ENCODE measurements around the gene CCDC102B.
A peak's percentile ranks its signal among the peaks of the same experiment; 100 is the strongest.
"Not testable (repeated sequence)": the region's sequence is repeated elsewhere in the genome, so short reads cannot be mapped to it uniquely, and the experiment has no call there.

The CCDC102B gene

GRCh38 chr18:68830256-68831045 lies 32.6 kb downstream of the CCDC102B start:
- no peak for DNase-seq (ENCODE audit: low read depth)

DNA sequence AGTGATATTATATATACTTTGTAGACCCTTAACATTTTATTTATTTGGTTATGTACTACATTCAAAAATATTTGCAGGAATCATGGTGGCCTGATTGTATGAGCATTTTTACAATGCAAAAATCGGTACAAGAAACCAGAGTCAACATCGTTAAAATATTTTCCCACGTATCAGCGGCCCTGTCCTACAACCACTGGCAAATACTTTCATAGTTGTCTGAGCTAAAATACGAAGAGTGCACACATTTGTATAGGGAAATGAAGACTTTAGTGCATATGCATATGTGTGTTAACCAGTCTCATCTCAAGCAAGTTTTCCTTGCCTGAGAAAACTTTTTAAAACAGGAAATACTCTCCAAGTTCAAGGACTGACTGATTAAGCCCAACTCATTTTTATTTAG lies 35.9 kb downstream of the CCDC102B start:
- no peak for DNase-seq (ENCODE audit: low read depth)

DNA sequence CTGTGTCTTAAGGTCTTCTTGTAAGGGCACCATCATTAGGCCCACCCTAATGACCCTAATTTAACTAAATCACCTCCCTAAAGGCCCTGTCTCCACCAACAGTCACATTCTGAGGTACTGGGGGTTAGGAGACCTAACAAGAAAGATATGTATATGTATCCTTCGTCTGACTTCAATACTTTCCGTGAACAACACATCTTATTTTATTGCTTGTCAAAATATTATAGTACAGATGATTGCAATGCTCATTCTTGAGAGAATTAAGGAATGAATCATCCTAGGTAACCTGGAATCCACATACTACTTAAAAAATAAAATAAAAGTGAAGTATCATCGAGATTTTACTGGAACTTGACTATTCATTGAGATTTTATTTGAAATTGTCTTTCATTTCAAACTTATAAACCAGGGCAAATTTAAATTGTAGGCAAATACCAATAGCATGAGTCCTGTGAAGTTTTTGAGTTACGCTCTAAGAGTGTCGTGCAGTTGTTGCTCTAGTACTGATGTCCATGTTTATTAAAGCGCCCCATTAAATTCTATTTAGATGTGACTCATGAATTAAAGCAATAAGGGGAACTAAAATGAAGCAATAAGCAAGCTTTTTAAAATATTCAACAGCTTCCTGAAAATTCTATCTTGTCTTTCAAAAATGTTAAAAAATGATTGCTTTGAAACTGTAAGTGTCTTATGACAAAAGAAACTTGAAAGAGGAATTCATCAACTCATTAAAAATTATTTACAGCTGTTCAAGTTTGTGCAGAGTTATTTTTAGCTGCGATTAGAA lies 40.0 kb downstream of the CCDC102B start:
- DNase-seq (ENCODE audit: low read depth) = no peak

GRCh38 chr18:68839701-68840100 lies 41.8 kb downstream of the CCDC102B start:
- DNase-seq (ENCODE audit: low read depth) = no peak

- DNase-seq (ENCODE audit: low read depth) = peak; percentile 71
Measured at GRCh38 chr18:68840554-68841263, 42.8 kb downstream of the CCDC102B start.

DNA sequence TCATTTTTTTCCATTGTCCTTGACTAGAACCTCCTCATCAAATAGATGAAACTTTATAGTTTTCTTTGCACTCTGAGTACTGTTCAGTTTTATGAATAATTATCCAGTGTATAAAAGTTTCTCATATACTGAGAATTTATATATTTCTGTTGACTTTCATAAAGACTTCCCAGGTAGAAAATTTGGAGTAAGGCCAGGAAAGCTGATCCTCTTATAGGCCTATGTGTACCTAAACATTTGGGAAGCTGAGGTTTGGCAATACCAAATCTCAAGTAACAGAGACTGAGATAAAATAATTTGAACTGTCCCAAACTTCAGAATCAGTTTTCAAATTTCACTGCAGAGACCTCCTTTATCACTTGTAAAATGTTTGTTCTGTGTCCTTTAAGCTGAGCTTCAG lies 43.4 kb downstream of the CCDC102B start:
- DNase-seq (ENCODE audit: low read depth) = no peak

DNA sequence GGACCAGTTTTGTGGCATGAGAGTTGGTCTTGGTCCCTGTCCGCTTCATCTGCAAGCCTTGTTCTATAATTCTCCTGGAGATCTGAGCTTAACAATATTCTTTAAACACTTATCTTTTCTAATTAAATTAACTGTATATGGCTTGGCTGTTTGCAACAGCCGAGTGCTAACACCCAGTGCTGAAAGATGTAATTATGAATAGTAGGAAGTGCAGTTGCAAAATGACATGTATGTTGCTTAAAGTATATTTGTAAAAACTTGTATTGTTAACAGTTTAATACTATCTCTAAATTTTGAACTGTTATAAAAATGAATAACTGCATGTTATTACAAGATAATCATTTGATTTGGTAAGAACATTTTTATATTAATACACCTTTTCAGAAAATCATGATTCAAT lies 45.1 kb downstream of the CCDC102B start:
- no peak for DNase-seq (ENCODE audit: low read depth)

DNA sequence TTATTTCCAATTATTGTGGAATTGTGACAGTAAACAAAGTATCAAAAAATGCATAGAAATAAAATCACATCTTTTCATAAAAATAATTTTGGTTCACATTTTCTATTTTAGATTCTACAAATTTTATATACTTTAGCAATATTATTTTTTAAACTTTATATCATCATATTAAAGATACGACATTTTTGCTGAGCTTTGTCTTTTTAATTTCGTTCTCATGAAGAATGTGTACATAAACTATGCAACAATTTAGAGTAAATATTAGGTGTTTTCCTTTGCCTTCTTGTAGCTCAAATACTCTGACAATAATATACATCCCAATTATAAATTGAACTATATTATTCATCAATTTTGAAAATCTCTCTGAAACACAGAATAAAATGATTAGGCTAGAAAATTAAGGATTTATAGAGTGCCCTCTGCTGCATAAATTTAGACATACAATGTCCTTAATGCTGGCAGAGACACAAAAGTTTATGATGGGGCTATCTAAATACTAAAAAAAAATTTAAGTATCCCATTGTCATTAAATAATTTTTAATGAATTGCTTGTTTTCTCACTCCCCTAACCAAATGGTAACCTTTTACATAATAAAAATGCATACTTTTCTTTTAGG lies 45.7 kb downstream of the CCDC102B start:
- DNase-seq (ENCODE audit: low read depth) = no peak

- DNase-seq (ENCODE audit: low read depth) = peak; percentile 50
Measured at GRCh38 chr18:68847219-68847837, 49.4 kb downstream of the CCDC102B start.

DNA sequence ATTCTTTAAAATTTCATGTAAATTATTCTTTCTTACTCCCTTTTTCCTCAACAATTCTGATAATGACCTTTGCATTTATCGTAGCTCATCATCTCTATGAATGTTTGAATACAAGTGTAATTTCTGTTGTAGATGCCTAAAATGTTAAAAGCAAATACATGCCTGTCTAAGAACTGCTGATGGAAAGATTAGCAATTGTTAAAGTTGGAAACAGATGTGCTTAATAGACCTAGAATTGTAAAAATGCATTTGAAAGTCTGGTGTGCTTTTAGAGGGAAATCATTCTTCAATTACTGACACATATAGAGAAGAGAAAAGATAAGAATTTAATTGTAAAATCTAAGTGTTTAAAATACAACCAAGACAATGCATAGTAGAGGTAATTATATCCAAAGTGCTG lies 50.4 kb downstream of the CCDC102B start:
- DNase-seq (ENCODE audit: low read depth) = no peak

- DNase-seq (ENCODE audit: low read depth) = no peak
Measured at GRCh38 chr18:68854786-68855391, 57.0 kb downstream of the CCDC102B start.

DNA sequence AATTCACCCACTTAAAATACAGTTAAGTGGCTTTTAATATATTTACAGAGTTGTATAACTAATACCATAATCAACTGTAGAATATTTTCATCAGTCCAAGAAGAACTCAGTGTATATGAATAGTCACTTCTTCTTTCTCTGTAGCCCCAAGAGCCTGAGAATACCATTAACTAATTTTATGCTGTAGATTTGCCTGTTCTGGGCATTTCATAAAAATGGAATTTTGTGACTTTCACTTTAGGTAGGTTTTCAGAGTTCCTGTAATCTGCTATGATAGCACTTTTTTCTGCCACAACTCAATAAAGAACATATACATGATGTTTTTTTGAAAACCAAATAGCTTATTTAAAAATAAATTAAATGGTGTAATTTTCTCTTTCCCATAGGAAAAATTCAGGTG lies 57.6 kb downstream of the CCDC102B start:
- DNase-seq (ENCODE audit: low read depth) = no peak

- DNase-seq (ENCODE audit: low read depth) = no peak
Measured at GRCh38 chr18:68861365-68861764, 63.5 kb downstream of the CCDC102B start.

DNA sequence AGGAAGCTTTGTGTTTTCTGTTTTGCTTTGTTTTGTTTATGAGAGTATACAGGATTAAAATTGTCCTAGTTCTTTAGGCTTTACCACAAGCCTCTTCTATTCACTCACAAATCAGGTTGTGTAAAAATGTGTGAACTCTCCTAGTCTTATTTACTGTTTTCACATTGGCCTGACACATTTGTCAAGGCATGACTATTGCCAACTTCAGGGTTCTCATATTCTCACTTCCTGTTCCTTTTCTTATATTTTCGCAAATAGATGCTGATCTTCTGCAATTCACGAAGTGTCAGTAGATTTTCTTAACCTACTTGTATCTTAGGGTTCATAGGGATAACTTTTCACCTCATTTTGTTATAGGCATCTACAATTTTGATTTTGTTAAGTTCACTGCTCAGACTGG lies 67.1 kb downstream of the CCDC102B start:
- no peak for DNase-seq (ENCODE audit: low read depth)

GRCh38 chr18:68865503-68865902 lies 67.6 kb downstream of the CCDC102B start:
- no peak for DNase-seq (ENCODE audit: low read depth)

- DNase-seq (ENCODE audit: low read depth) = no peak
Measured at GRCh38 chr18:68873003-68873402, 75.1 kb downstream of the CCDC102B start.

DNA sequence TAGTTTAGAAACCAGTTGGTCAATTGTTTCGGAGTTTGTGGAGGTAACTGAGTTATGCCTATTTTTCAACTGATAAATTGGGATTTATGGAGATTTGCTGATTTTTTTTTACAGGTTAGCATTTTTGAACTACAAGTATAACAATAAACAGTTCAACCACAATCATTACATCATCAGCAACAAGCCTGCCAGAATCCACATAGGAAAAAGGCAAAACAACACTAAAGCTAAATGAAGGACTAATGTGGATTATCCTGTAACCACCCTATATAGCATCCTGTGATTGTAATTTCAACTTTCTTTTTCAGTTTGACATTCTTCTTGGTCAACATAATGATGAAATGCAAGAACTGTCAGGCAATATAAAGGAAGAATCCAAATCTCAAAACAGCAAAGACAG lies 76.5 kb downstream of the CCDC102B start:
- DNase-seq (ENCODE audit: low read depth) = no peak

- not testable (repeated sequence) for DNase-seq (ENCODE audit: low read depth)
Measured at GRCh38 chr18:68879947-68880346, 82.1 kb downstream of the CCDC102B start.

DNA sequence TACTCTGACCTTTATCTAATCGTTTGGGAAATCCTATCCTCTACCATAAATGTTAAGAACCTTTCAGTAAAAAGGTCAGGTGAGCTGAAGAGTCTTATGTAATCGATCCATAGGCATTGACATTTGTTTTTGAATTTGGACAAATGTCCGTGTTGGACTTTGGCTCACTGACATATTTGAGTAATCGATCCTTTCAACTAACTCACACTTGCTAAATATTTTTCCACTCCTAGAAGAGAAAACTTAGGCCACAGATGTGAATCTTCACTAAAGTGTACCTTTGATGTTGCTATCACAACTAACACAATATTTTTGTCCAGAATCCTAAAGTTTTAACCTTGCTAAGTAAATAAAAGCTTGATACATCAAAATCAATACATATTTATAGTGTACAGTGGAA lies 89.5 kb downstream of the CCDC102B start:
- DNase-seq (ENCODE audit: low read depth) = no peak

DNA sequence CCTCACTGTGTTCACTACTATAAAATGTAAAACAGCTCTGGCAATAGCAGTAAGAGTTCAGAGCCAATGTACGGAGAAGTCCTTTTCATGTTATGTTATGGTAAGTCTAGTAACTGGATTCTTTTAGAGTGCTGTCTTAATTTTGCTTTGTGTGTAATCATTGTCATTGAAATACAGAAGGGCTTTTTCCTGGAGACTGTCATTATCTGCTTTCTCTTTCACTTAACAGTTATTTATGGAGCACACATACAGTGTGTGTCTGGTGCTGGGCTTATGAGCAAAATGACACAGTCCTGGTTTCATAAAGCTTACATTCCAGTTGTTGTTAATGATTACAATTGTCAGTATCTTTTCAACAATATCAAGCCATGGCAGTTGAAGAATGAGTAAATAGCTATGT lies 95.5 kb downstream of the CCDC102B start:
- DNase-seq (ENCODE audit: low read depth) = no peak

- DNase-seq (ENCODE audit: low read depth) = no peak
Measured at GRCh38 chr18:68897286-68897685, 99.4 kb downstream of the CCDC102B start.

DNA sequence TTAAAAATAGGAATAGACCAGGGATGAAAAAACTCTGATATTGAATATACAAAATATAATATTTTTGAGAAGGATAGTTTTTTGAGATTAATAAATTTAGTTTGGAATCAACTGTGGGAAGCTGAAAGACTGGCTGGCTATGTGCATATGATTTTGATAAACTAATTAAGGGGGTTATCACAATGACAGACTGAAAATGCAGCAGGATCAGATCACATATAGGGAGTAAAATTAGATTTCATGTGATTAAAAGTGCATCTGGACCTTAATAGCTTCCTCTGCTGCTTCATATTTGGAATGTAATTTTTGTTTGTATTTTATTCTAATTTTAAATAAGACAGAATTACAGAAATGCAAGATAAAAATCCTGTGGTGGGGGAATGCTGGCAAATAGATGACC lies 111.7 kb downstream of the CCDC102B start:
- DNase-seq (ENCODE audit: low read depth) = no peak
